GM21786 (cell line): ENCODE measurements around the gene COPS9.

ENCODE experiments used
- ATAC-seq: cut with Tn5 transposase; IDR thresholded peaks from one replicate; pipeline ENCODE4 v1.9.1; 2021; ENCODE audit not compliant: unreplicated experiment

COPS9 gene

GRCh38 chr2:240151477-240152031, 15.4 kb upstream of the COPS9 start:
- no peak for ATAC-seq

- ATAC-seq, result no peak
Measured at GRCh38 chr2:240149943-240150784, 14.1 kb upstream of the COPS9 start.

- no peak for ATAC-seq
Measured at GRCh38 chr2:240147911-240148587, 11.9 kb upstream of the COPS9 start.

- ATAC-seq, result no peak
Measured at GRCh38 chr2:240147382-240147781, 11.3 kb upstream of the COPS9 start.

- ATAC-seq, result no peak
Measured at GRCh38 chr2:240146627-240147278, 10.6 kb upstream of the COPS9 start.

GRCh38 chr2:240146141-240146561, 10.0 kb upstream of the COPS9 start:
- ATAC-seq, result no peak

- no peak for ATAC-seq
Measured at GRCh38 chr2:240145461-240145860, 9.4 kb upstream of the COPS9 start.

- no peak for ATAC-seq
Measured at GRCh38 chr2:240144649-240145261, 8.7 kb upstream of the COPS9 start.

GRCh38 chr2:240143801-240144648, 7.9 kb upstream of the COPS9 start:
- ATAC-seq, result no peak

GRCh38 chr2:240143276-240143675, 7.2 kb upstream of the COPS9 start:
- no peak for ATAC-seq

- no peak for ATAC-seq
Measured at GRCh38 chr2:240142859-240143258, 6.8 kb upstream of the COPS9 start.

- ATAC-seq, result no peak
Measured at GRCh38 chr2:240142256-240142775, 6.2 kb upstream of the COPS9 start.

GRCh38 chr2:240141736-240142135, 5.6 kb upstream of the COPS9 start:
- no peak for ATAC-seq

GRCh38 chr2:240140920-240141319, 4.8 kb upstream of the COPS9 start:
- no peak for ATAC-seq

GRCh38 chr2:240140511-240140910, 4.4 kb upstream of the COPS9 start, which contains the start of gene OTOS:
Gene OTOS (minus strand): TSS chr2:240140658. CDS start chr2:240140326, 332 bp downstream.
- ATAC-seq, result no peak

GRCh38 chr2:240139666-240140393, 3.7 kb upstream of the COPS9 start:
- ATAC-seq, result no peak

GRCh38 chr2:240139011-240139441, 2.9 kb upstream of the COPS9 start:
- ATAC-seq, result no peak

GRCh38 chr2:240138254-240138984, 2.3 kb upstream of the COPS9 start:
- ATAC-seq, result no peak
